Activated naive CD4-positive, alpha-beta T cell treated with Interleukin-2 at 50 U/mL for 16 hours (primary cell): ENCODE data around the gene COL20A1.
"Not testable (repeated sequence)": the region's sequence is repeated elsewhere in the genome, so short reads cannot be mapped to it uniquely, and the experiment has no call there.

ENCODE experiments used
- DNase-seq: peaks from one replicate; pipeline ENCODE4 v3.0.0-alpha.2; 2020

COL20A1 gene

GRCh38 chr20:63335711-63336110 lies 42.7 kb downstream of the COL20A1 start:
- no peak for DNase-seq

GRCh38 chr20:63336232-63336752 lies 43.3 kb downstream of the COL20A1 start:
- no peak for DNase-seq

- DNase-seq: no peak
These were observed 44.9 kb downstream of the COL20A1 start for GRCh38 chr20:63337786-63338420.

- DNase-seq: not testable (repeated sequence)
These were observed 46.4 kb downstream of the COL20A1 start for GRCh38 chr20:63339154-63340094.

- not testable (repeated sequence) for DNase-seq
These were observed 47.2 kb downstream of the COL20A1 start for GRCh38 chr20:63340158-63340688.

GRCh38 chr20:63342561-63343459 lies 49.8 kb downstream of the COL20A1 start:
- no peak for DNase-seq

- no peak for DNase-seq
These were observed 50.8 kb downstream of the COL20A1 start for GRCh38 chr20:63343460-63344445.

- no peak for DNase-seq
These were observed 51.8 kb downstream of the COL20A1 start for GRCh38 chr20:63344616-63345327.

- DNase-seq: no peak
These were observed 52.5 kb downstream of the COL20A1 start for GRCh38 chr20:63345328-63346100.

- no peak for DNase-seq
These were observed 53.4 kb downstream of the COL20A1 start for GRCh38 chr20:63346131-63347080.

GRCh38 chr20:63347081-63347741 lies 54.2 kb downstream of the COL20A1 start:
- no peak for DNase-seq

GRCh38 chr20:63347950-63348827 lies 55.2 kb downstream of the COL20A1 start:
- DNase-seq: no peak

- no peak for DNase-seq
These were observed 56.0 kb downstream of the COL20A1 start for GRCh38 chr20:63348828-63349515.

- no peak for DNase-seq
These were observed 56.5 kb downstream of the COL20A1 start for GRCh38 chr20:63349516-63349895.

GRCh38 chr20:63350196-63350595 lies 57.2 kb downstream of the COL20A1 start:
- no peak for DNase-seq

- no peak for DNase-seq
These were observed 57.8 kb downstream of the COL20A1 start for GRCh38 chr20:63350597-63351325.
